H9 (cell line): Measurements from ENCODE around the gene CSF1R. TPM values are rescaled to one million over a fixed set of nuclear protein-coding genes. Genes with fewer than 3 reads are reported as not detected.

Experiments
- DNase-seq: peaks from one replicate; pipeline ENCODE4 v3.0.0-alpha.2; 2017
- H2AFZ ChIP-seq: one replicate; pipeline ENCODE4 v1.6.1; 2013; ENCODE audit warnings: mild to moderate bottlenecking, low read length, control low read depth, moderate library complexity
- H2AK5ac ChIP-seq: 2 replicates; pipeline ENCODE4 v1.6.1; 2013; ENCODE audit warnings: low read length, control low read depth, mixed read lengths; ENCODE audit not compliant: insufficient read length
- H2BK120ac ChIP-seq: one replicate; pipeline ENCODE4 v1.6.1; 2013; ENCODE audit warnings: low read depth, mild to moderate bottlenecking, low read length, control low read depth, inconsistent platforms; ENCODE audit not compliant: poor library complexity, severe bottlenecking
- H2BK12ac ChIP-seq: 2 replicates; pipeline ENCODE4 v1.6.1; 2013; ENCODE audit warnings: low read length, control low read depth, mixed read lengths, low read depth; ENCODE audit not compliant: insufficient read length
- H2BK15ac ChIP-seq: 2 replicates; pipeline ENCODE4 v1.6.1; 2013; ENCODE audit warnings: low read depth, low read length, control low read depth
- H2BK20ac ChIP-seq: one replicate; pipeline ENCODE4 v1.6.1; 2013; ENCODE audit warnings: low read depth, mild to moderate bottlenecking, low read length, control low read depth, inconsistent platforms; ENCODE audit not compliant: poor library complexity, severe bottlenecking
- H2BK5ac ChIP-seq: 2 replicates; pipeline ENCODE4 v1.6.1; 2013; ENCODE audit warnings: low read length, control low read depth, mixed read lengths; ENCODE audit not compliant: insufficient read length
- H3K14ac ChIP-seq: 2 replicates; pipeline ENCODE4 v1.6.1; 2013; ENCODE audit warnings: low read length, control low read depth; ENCODE audit not compliant: insufficient read depth
- H3K18ac ChIP-seq: 2 replicates; pipeline ENCODE4 v1.6.1; 2013; ENCODE audit warnings: low read depth, mild to moderate bottlenecking, mixed read lengths, low read length, control low read depth; ENCODE audit not compliant: insufficient read length
- H3K23ac ChIP-seq: 2 replicates; pipeline ENCODE4 v1.6.1; 2013; ENCODE audit warnings: low read length, control low read depth, mixed read lengths, low read depth; ENCODE audit not compliant: insufficient read length
- H3K23me2 ChIP-seq: 2 replicates; pipeline ENCODE4 v1.6.1; 2013; ENCODE audit warnings: low read depth, mild to moderate bottlenecking, mixed read lengths, low read length, control low read depth; ENCODE audit not compliant: insufficient read length, poor library complexity, severe bottlenecking
- H3K27ac ChIP-seq: 2 replicates; pipeline ENCODE4 v1.5.1; 2013; ENCODE audit warnings: low read length, control low read depth, mixed read lengths, low read depth; ENCODE audit not compliant: insufficient read length
- H3K27me3 ChIP-seq: 2 replicates; pipeline ENCODE4 v1.6.1; 2013; ENCODE audit warnings: low read length, control low read depth, inconsistent platforms; ENCODE audit not compliant: insufficient read depth
- H3K4ac ChIP-seq: 2 replicates; pipeline ENCODE4 v1.6.1; 2013; ENCODE audit warnings: low read depth, mild to moderate bottlenecking, control low read depth, inconsistent platforms, low read length, moderate library complexity
- H3K4me1 ChIP-seq: 2 replicates; pipeline ENCODE4 v1.6.1; 2013; ENCODE audit warnings: low read length, control low read depth, inconsistent platforms; ENCODE audit not compliant: insufficient read depth
- H3K4me2 ChIP-seq: 2 replicates; pipeline ENCODE4 v1.6.1; 2013; ENCODE audit warnings: low read length, control low read depth, mixed read lengths; ENCODE audit not compliant: insufficient read length, insufficient read depth
- H3K56ac ChIP-seq: 2 replicates; pipeline ENCODE4 v1.6.1; 2013; ENCODE audit warnings: low read depth, mild to moderate bottlenecking, mixed read lengths, low read length, control low read depth; ENCODE audit not compliant: insufficient read length
- H3K79me1 ChIP-seq: 2 replicates; pipeline ENCODE4 v1.6.1; 2013; ENCODE audit warnings: low read depth, mild to moderate bottlenecking, moderate library complexity, low read length, control low read depth, inconsistent platforms; ENCODE audit not compliant: insufficient read depth, poor library complexity, severe bottlenecking
- H3K79me2 ChIP-seq: 2 replicates; pipeline ENCODE4 v1.6.1; 2013; ENCODE audit warnings: low read length, control low read depth, inconsistent platforms; ENCODE audit not compliant: insufficient read depth
- H3K9ac ChIP-seq: 2 replicates; pipeline ENCODE4 v1.6.1; 2013; ENCODE audit warnings: low read length, control low read depth, mixed read lengths; ENCODE audit not compliant: insufficient read length; ENCODE audit errors: extremely low read depth
- H3K9me3 ChIP-seq: one replicate; pipeline ENCODE4 v1.6.1; 2013; ENCODE audit warnings: low read depth, low read length, inconsistent platforms; ENCODE audit not compliant: control insufficient read depth
- H3T11ph ChIP-seq: one replicate; pipeline ENCODE4 v1.6.1; 2013; ENCODE audit warnings: mild to moderate bottlenecking, low read length, control low read depth, inconsistent platforms
- H4K20me1 ChIP-seq: one replicate; pipeline ENCODE4 v1.6.1; 2013; ENCODE audit not compliant: control insufficient read depth, insufficient read length, insufficient read depth
- H4K5ac ChIP-seq: 2 replicates; pipeline ENCODE4 v1.6.1; 2013; ENCODE audit warnings: low read depth, mild to moderate bottlenecking, mixed read lengths, low read length, control low read depth; ENCODE audit not compliant: insufficient read length
- H4K8ac ChIP-seq: replicated peaks from 2 replicates; pipeline ENCODE4 v1.6.1; 2013; ENCODE audit warnings: low read length, control low read depth, mixed read lengths, low read depth; ENCODE audit not compliant: insufficient read length
- H4K91ac ChIP-seq: 2 replicates; pipeline ENCODE4 v1.6.1; 2013; ENCODE audit warnings: low read depth, mild to moderate bottlenecking, moderate library complexity, mixed read lengths, low read length, control low read depth; ENCODE audit not compliant: insufficient read length
- H3K27ac Mint-ChIP-seq, 3 experiments: 2 replicates in 2 of 3; 3 replicates in 1 of 3; pipeline ENCODE4 v1.8.0; 2020 to 2021; ENCODE audit warnings: mixed read lengths in 3 of 3, mild to moderate bottlenecking in 1 of 3, moderate library complexity in 1 of 3
- H3K27me3 Mint-ChIP-seq: 2 replicates; pipeline ENCODE4 v1.8.0; 2021; ENCODE audit warnings: low read depth, mild to moderate bottlenecking, moderate library complexity, mixed read lengths
- H3K36me3 Mint-ChIP-seq, 3 experiments: 2 replicates in 2 of 3; 3 replicates in 1 of 3; pipeline ENCODE4 v1.8.0; 2020 to 2021; ENCODE audit warnings: low read depth in 3 of 3, mixed read lengths in 3 of 3; ENCODE audit not compliant: insufficient read depth in 1 of 3
- H3K4me1 Mint-ChIP-seq, 2 experiments: 2 replicates each; pipeline ENCODE4 v1.8.0; 2020; ENCODE audit warnings: mixed read lengths in 2 of 2
- H3K4me3 Mint-ChIP-seq, 2 experiments: 2 replicates in 1 of 2; 3 replicates in 1 of 2; pipeline ENCODE4 v1.8.0; 2020 to 2021; ENCODE audit warnings: mild to moderate bottlenecking in 2 of 2, mixed read lengths in 2 of 2, moderate library complexity in 1 of 2
- H3K9me3 Mint-ChIP-seq, 2 experiments: 2 replicates in 1 of 2; 3 replicates in 1 of 2; pipeline ENCODE4 v1.8.0; 2020; ENCODE audit warnings: mild to moderate bottlenecking in 2 of 2, mixed read lengths in 2 of 2, moderate library complexity in 1 of 2
- CTCF ChIP-seq: fragments of 200-600 bp; sonication (generic); conservative IDR thresholded peaks from 3 replicates; pipeline ENCODE4 v1.8.0; 2021; ENCODE audit warnings: antibody characterized with exemption, mild to moderate bottlenecking
- WGBS: extraction: QIAGEN DNeasy Blood & Tissue Kit; methylation state at CpG from one replicate; pipeline ENCODE4 v1.1.7; 2013; ENCODE audit warnings: missing lambda C conversion rate, low lambda C conversion rate, mixed read lengths; ENCODE audit not compliant: insufficient read length; ENCODE audit errors: extremely low coverage; 5-methylcytosine and 5-hydroxymethylcytosine counted together
- total RNA-seq: library from RNA; stranded (reverse); gene quantifications from 2 replicates; pipeline ENCODE4 v1.2.1, GENCODE V29; 2021

CSF1R gene
- total RNA-seq, 1 experiment from 2014 or later, result 0.13 TPM

GRCh38 chr5:150081541-150082283 lies 4.6 kb downstream of the CSF1R start:
- H3K27ac Mint-ChIP-seq, result no peak overlapping the region
- no peak overlapping the region for H3K9ac ChIP-seq
- H2AFZ ChIP-seq, result no peak overlapping the region
- H4K20me1 ChIP-seq, result no peaks in the 10 kb centered on the region
- peaks cover 14 to 25% of the 10 kb centered on the region in 2 experiments for H3K4me1 Mint-ChIP-seq
- no peaks in the 10 kb centered on the region for H3K9me3 Mint-ChIP-seq
- no peak overlapping the region for H4K5ac ChIP-seq
- no peak overlapping the region for H2AK5ac ChIP-seq
- no peak overlapping the region for H4K8ac ChIP-seq
- H3T11ph ChIP-seq, result no peak overlapping the region
- H3K36me3 Mint-ChIP-seq, result no peaks in the 10 kb centered on the region
- no peaks in the 10 kb centered on the region for H3K79me2 ChIP-seq
- no peaks in the 10 kb centered on the region for H3K23me2 ChIP-seq
- no peak overlapping the region for H2BK5ac ChIP-seq
- H2BK120ac ChIP-seq, result no peak overlapping the region
- no peak overlapping the region for H3K27ac ChIP-seq
- H3K14ac ChIP-seq, result no peak overlapping the region
- H3K23ac ChIP-seq, result no peak overlapping the region
- H3K79me1 ChIP-seq, result no peaks in the 10 kb centered on the region
- H3K9me3 ChIP-seq, result no peaks in the 10 kb centered on the region
- no peak overlapping the region for H3K4me2 ChIP-seq
- H2BK15ac ChIP-seq, result no peak overlapping the region
- no peak for DNase-seq
- no peak overlapping the region for H4K91ac ChIP-seq
- WGBS, result no CpG with 5 or more reads among the region's 15 CpGs
- no peak overlapping the region for H3K4ac ChIP-seq
- H3K4me1 ChIP-seq, result no peaks in the 10 kb centered on the region
- no peak overlapping the region for H2BK20ac ChIP-seq
- no peak overlapping the region for H3K18ac ChIP-seq
- H3K4me3 Mint-ChIP-seq, result no peak overlapping the region
- no peak overlapping the region for H3K56ac ChIP-seq
- no peak overlapping the region for H2BK12ac ChIP-seq
- peaks cover 5% of the 10 kb centered on the region for H3K27me3 Mint-ChIP-seq
- H3K27me3 ChIP-seq, result no peaks in the 10 kb centered on the region
- no peak for TF ChIP-seq CTCF
